Omental fat pad (tissue), 4 donors: Measurements from ENCODE around the gene PAK3. TPM values are rescaled to one million over a fixed set of nuclear protein-coding genes. Genes with fewer than 3 reads are reported as not detected.

ENCODE experiments used
- ATAC-seq: fragments of 150-250 bp; one replicate; pipeline ENCODE4 v1.9.1; 2016; ENCODE audit warnings: mild to moderate bottlenecking, moderate library complexity; ENCODE audit not compliant: low FRiP score
- DNase-seq: peaks from one replicate; pipeline ENCODE4 v3.0.0-alpha.2; 2019; ENCODE audit warnings: low spot score
- CTCF ChIP-seq, 3 donors: fragments of 450-650 bp; IDR thresholded peaks; one replicate each; pipeline ENCODE4 v1.5.1; 2016 to 2017; ENCODE audit warnings: antibody characterized with exemption in 3 of 3, mild to moderate bottlenecking in 3 of 3, moderate library complexity in 2 of 3
- small RNA-seq: library from RNA; depleted of rRNA; stranded (forward); fragments of <200 nt; gene quantifications from one replicate; pipeline ENCODE3, GENCODE V24; 2016
- total RNA-seq, 4 donors: library from RNA; depleted of rRNA; stranded (reverse); fragments of >200 nt; gene quantifications; one replicate each; pipeline ENCODE4 v1.1.0, GENCODE V29; 2016

Gene PAK3
- total RNA-seq, 4 donors from 2014 or later = 0.72 to 2.7 (median 1.5) TPM

GRCh38 chrX:111264385-111264784 lies 168.4 kb downstream of the PAK3 start:
- no peak for ATAC-seq
- TF ChIP-seq CTCF (IDR thresholded peaks at IDR 0.05) = no peak
- no peak for DNase-seq

- no peak for TF ChIP-seq CTCF (IDR thresholded peaks at IDR 0.05)
- no peak for ATAC-seq
These were observed 169.5 kb downstream of the PAK3 start for GRCh38 chrX:111265486-111265885.

GRCh38 chrX:111268506-111268905 lies 172.5 kb downstream of the PAK3 start:
- TF ChIP-seq CTCF (IDR thresholded peaks at IDR 0.05) = no peak
- ATAC-seq (no peak), DNase-seq (no peak)

More at GRCh38 chrX:111265486-111265885, 169.5 kb downstream of the PAK3 start:
- DNase-seq = no peak

- ATAC-seq (peak; percentile 85), DNase-seq (no peak)
- TF ChIP-seq CTCF (IDR thresholded peaks at IDR 0.05) = no peak
These were observed 174.3 kb downstream of the PAK3 start, which contains the start of gene CAPN6 for GRCh38 chrX:111270339-111270738. CAPN6 (minus strand) TSS chrX:111270483; CDS start chrX:111263936, 6,547 bp downstream.

Small RNAs within 50 kb of the gene (small RNA-seq; reads per million reads assigned to genes)
- gene FCF1P4 = not detected

Other genes starting within 250 kb of the PAK3 start
- 1 to 10 TPM in 3 of 4 donors, under 1 TPM in 1; 0.47 to 5.4 (median 1.4) TPM for gene CAPN6, start 174.3 kb downstream of the PAK3 start, total RNA-seq